K562 (cell line): ENCODE data around the gene EHBP1. TPM values are rescaled to one million over a fixed set of nuclear protein-coding genes. Genes with fewer than 3 reads are reported as not detected.
"Not testable (repeated sequence)": the region's sequence is repeated elsewhere in the genome, so short reads cannot be mapped to it uniquely, and the experiment has no call there.

Experiments used
- ATAC-seq: fragments of 200-7000 bp; cut with Tn5 transposase; 3 replicates; pipeline ENCODE4 v1.9.1; 2020; ENCODE audit warnings: moderate library complexity
- BruUV-seq: library from RNA; stranded (reverse); fragments of 400-500 nt; replicated peaks from 2 replicates; lab custom pipeline; 2021; lab: Mats Ljungman, UMichigan
- CTCF ChIA-PET: fragments of 300-600 bp; formaldehyde crosslinking; extraction: SDS; loops from one replicate; lab custom pipeline; 2021; ENCODE audit warnings: low intra/inter-chr PET ratio; lab: Yijun Ruan, JAX
- POLR2A ChIA-PET: fragments of 300-600, 350-650 bp; sonication (Branson Sonifier 250); formaldehyde crosslinking; extraction: SDS; loops from one replicate; lab custom pipeline; 2021; ENCODE audit warnings: antibody characterized with exemption, inconsistent platforms; lab: Yijun Ruan, JAX
- DNase-seq, 4 experiments: peaks; one replicate each; pipeline versions ENCODE4 v3.0.0 to v3.0.0-alpha.2; 2011 to 2018; ENCODE audit warnings: low spot score in 3 of 4, mixed read lengths in 3 of 4; ENCODE audit errors: extremely low read depth in 1 of 4
- FAIRE-seq: peaks from 2 replicates; lab custom pipeline; 2011; peaks lifted over from hg19 to GRCh38; lab: Jason Lieb, UNC
- H2AFZ ChIP-seq: 2 replicates; pipeline ENCODE4 v1.6.0; 2011; ENCODE audit warnings: low read depth, low read length, control low read depth, inconsistent platforms
- H3K27ac ChIP-seq: fragments of 200-600 bp; 3 replicates; pipeline ENCODE4 v1.8.0; 2011; ENCODE audit warnings: low read depth, mild to moderate bottlenecking, control low read depth, inconsistent platforms, low read length, moderate library complexity, mixed read lengths; ENCODE audit errors: extremely low read depth
- H3K27me3 ChIP-seq, 2 experiments: fragments of 300-600 bp in 1 of 2; 2 replicates in 1 of 2; 3 replicates in 1 of 2; pipeline versions ENCODE4 v1.6.0 to v1.8.0; 2011; ENCODE audit warnings: inconsistent platforms in 2 of 2, low read length in 2 of 2, mild to moderate bottlenecking in 1 of 2, mixed read lengths in 1 of 2, moderate library complexity in 1 of 2; ENCODE audit not compliant: control insufficient read depth in 2 of 2, insufficient read depth in 2 of 2
- H3K36me3 ChIP-seq: fragments of 300-600 bp; 3 replicates; pipeline ENCODE4 v1.8.0; 2011; ENCODE audit warnings: mild to moderate bottlenecking, low read length, inconsistent platforms; ENCODE audit not compliant: control insufficient read depth, insufficient read depth
- H3K4me1 ChIP-seq, 2 experiments: fragments of 200-600 bp in 1 of 2; replicated peaks in 1 of 2; 2 replicates in 1 of 2; 3 replicates in 1 of 2; pipeline versions ENCODE4 v1.5.1 to v1.8.0; 2011; ENCODE audit warnings: inconsistent platforms in 2 of 2, low read length in 2 of 2, mild to moderate bottlenecking in 1 of 2, mixed read lengths in 1 of 2, moderate library complexity in 1 of 2; ENCODE audit not compliant: control insufficient read depth in 2 of 2, insufficient read depth in 2 of 2
- H3K4me2 ChIP-seq: 2 replicates; pipeline ENCODE4 v1.6.1; 2011; ENCODE audit warnings: low read length, control low read depth, inconsistent platforms, mixed read lengths; ENCODE audit not compliant: insufficient read depth
- H3K4me3 ChIP-seq: fragments of 200-600 bp; sonication (generic), shearing (Covaris generic); 2 replicates; pipeline ENCODE4 v1.5.1; 2016; ENCODE audit warnings: control low read depth, inconsistent platforms
- H3K79me2 ChIP-seq: fragments of 200-600 bp; 3 replicates; pipeline ENCODE4 v1.8.0; 2011; ENCODE audit warnings: low read length, inconsistent platforms; ENCODE audit not compliant: control insufficient read depth, insufficient read depth
- H3K9ac ChIP-seq, 2 experiments: 2 replicates each; pipeline versions ENCODE4 v1.6.0 to v1.6.1; 2011; ENCODE audit warnings: low read depth in 2 of 2, low read length in 2 of 2, control low read depth in 1 of 2, inconsistent platforms in 1 of 2, mild to moderate bottlenecking in 1 of 2, mixed read lengths in 1 of 2; ENCODE audit not compliant: insufficient read depth in 1 of 2
- H3K9me1 ChIP-seq: one replicate; pipeline ENCODE4 v1.6.0; 2011; ENCODE audit warnings: inconsistent platforms, mild to moderate bottlenecking, low read length, moderate library complexity; ENCODE audit not compliant: control insufficient read depth, insufficient read depth
- H3K9me3 ChIP-seq: replicated peaks from 2 replicates; pipeline ENCODE4 v1.5.1; 2011; ENCODE audit warnings: low read depth, low read length, inconsistent platforms; ENCODE audit not compliant: control insufficient read depth, insufficient read depth
- H4K20me1 ChIP-seq: replicated peaks from 2 replicates; pipeline ENCODE4 v1.6.1; 2011; ENCODE audit warnings: low read length, inconsistent platforms, mixed read lengths; ENCODE audit not compliant: control insufficient read depth, insufficient read depth
- CHD1 ChIP-seq: fragments of 200-600 bp; sonication (generic); IDR thresholded peaks from one replicate; pipeline ENCODE4 v1.6.1; 2012; ENCODE audit warnings: mild to moderate bottlenecking, moderate library complexity, low read length, inconsistent platforms
- FOXK1 ChIP-seq: sonication (generic); formaldehyde crosslinking; IDR thresholded peaks from 2 replicates; pipeline ENCODE4 v1.8.0; 2022; ENCODE audit warnings: missing genetic modification reagents, mild to moderate bottlenecking, borderline replicate concordance
- HDAC3 ChIP-seq: fragments of 450-650 bp; IDR thresholded peaks from 2 replicates; pipeline ENCODE4 v1.6.1; 2018; ENCODE audit warnings: borderline replicate concordance, mild to moderate bottlenecking, moderate library complexity; ENCODE audit not compliant: partially characterized antibody
- TEAD2 ChIP-seq: fragments of 450-650 bp; IDR thresholded peaks from 2 replicates; pipeline ENCODE4 v1.6.1; 2016; ENCODE audit warnings: missing genetic modification characterization, control low read depth, missing compliant biosample characterization
- WGBS: fragments of 100-300 bp; shearing (Covaris generic); methylation state at CpG from one replicate; pipeline ENCODE4 v1.1.6; 2016; ENCODE audit warnings: low coverage, mixed read lengths; ENCODE audit not compliant: insufficient coverage; ENCODE audit errors: missing lambda C conversion rate; 5-methylcytosine and 5-hydroxymethylcytosine counted together
- in situ Hi-C: fragments of 300-500 bp; cut with MboI; formaldehyde crosslinking; loops from 4 replicates; pipeline ENCODE4 v1.15.0; 2018; ENCODE audit warnings: inconsistent platforms, mixed read lengths
- intact Hi-C: fragments of 100-400 bp; cut with micrococcal nuclease; formaldehyde crosslinking; loops from 2 replicates; pipeline ENCODE4 v1.14.2; 2022
- polyA plus RNA-seq, 8 experiments: library from polyadenylated mRNA; depleted of rRNA in 4 of 8; stranded (reverse) in 5 of 8; unstranded in 3 of 8; fragments of >200 nt; fragmentation: Nextera tagmentation in 2 of 8; fragmentation: Illumina TruSeq in 1 of 8; extraction: Ambion mirVana in 2 of 8; extraction: Trizol in 1 of 8; gene quantifications; 2 replicates each; pipeline versions ENCODE4 v1.2.1 to v1.2.3, GENCODE V29; 2011 to 2014; ENCODE audit warnings: inconsistent platforms in 1 of 8, missing spikeins in 1 of 8
- total RNA-seq, 7 experiments: library from RNA; depleted of rRNA in 6 of 7; stranded (reverse); fragments of >200 nt in 6 of 7; fragmentation: Illumina TruSeq in 2 of 7; extraction: Trizol in 2 of 7; gene quantifications; 2 replicates each; pipeline versions ENCODE4 v1.2.1 to v1.2.3, GENCODE V29; 2011 to 2021; ENCODE audit warnings: low replicate concordance in 1 of 7
- TF ChIP-seq, protein P1 (sequence below): fragments of 450-650 bp; formaldehyde crosslinking; IDR thresholded peaks from 2 replicates; pipeline ENCODE4 v1.4.0; 2022; ENCODE audit warnings: mild to moderate bottlenecking, moderate library complexity

Gene EHBP1
- total and polyA plus RNA-seq, 9 of the 15 experiments (the other 6 are each of a cell fraction or from before 2014, with no cell fraction given), result 8.9 to 26.6 (median 19.3) TPM

- BruUV-seq, result no TSS peak
- intact Hi-C loops, result no loop called here
- Histone ChIP-seq H3K36me3 (peaks cover 34% of the 10 kb centered on the region), H3K9me3 (no peaks in the 10 kb centered on the region), H3K4me3 (no peak overlapping the region), H3K4me1 (peaks cover 0 to 9% of the 10 kb centered on the region in 2 experiments; a peak in 2 of 5 replicates), H3K9ac (no peak overlapping the region), H3K27me3 (no peaks in the 10 kb centered on the region), H3K9me1 (no peaks in the 10 kb centered on the region), H2AFZ (no peak overlapping the region), H3K79me2 (peaks cover 51% of the 10 kb centered on the region), H3K4me2 (no peak overlapping the region), H4K20me1 (no peaks in the 10 kb centered on the region), H3K27ac (no peak overlapping the region)
- TF ChIP-seq HDAC3 (no peak), CHD1 (no peak), FOXK1 (CRISPR knock-in tag) (no peak), TEAD2 (no peak)
- TF ChIP-seq, protein P1, sequence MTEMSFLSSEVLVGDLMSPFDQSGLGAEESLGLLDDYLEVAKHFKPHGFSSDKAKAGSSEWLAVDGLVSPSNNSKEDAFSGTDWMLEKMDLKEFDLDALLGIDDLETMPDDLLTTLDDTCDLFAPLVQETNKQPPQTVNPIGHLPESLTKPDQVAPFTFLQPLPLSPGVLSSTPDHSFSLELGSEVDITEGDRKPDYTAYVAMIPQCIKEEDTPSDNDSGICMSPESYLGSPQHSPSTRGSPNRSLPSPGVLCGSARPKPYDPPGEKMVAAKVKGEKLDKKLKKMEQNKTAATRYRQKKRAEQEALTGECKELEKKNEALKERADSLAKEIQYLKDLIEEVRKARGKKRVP (CRISPR knock-in tag), result no peak
- in situ Hi-C loops, result no loop called here
- ChIA-PET CTCF (no interaction called here), POLR2A (no interaction called here)
- WGBS, result 57% methylated on average over 1 of the region's 1 CpG
- no peak for FAIRE-seq
- no peak for ATAC-seq
- no peak for DNase-seq
Measured at GRCh38 chr2:62711832-62712494, 6.5 kb downstream of the EHBP1 start.

DNA sequence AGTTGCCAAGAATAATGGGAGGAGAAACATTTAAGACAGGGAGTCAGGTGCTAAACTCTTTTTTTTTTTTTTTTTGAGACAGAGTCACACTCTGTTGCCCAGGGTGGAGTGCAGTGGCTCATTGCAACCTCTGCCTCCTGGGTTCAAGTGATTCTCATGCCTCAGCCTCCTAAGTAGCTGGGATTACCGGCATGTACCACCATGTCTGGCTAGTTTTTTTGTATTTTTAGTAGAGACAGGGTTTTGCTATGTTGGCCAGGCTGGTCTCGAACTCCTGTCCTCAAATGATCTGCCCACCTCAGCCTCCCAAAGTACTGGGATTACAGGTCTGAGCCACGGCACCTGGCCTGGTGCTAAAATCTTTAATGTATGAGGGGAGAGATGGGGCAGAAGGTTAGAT lies 7.7 kb downstream of the EHBP1 start:
- H3K9me1 ChIP-seq, H3K9ac ChIP-seq, H3K27me3 ChIP-seq, H3K4me3 ChIP-seq, in situ Hi-C loops, H2AFZ ChIP-seq, H4K20me1 ChIP-seq, ATAC-seq, FAIRE-seq, H3K9me3 ChIP-seq, CTCF ChIA-PET, DNase-seq, H3K4me2 ChIP-seq, intact Hi-C loops, BruUV-seq, POLR2A ChIA-PET, H3K27ac ChIP-seq, H3K4me1 ChIP-seq: not testable (repeated sequence)
- H3K36me3 ChIP-seq, result peaks cover 30% of the 10 kb centered on the region
- peaks cover 46% of the 10 kb centered on the region for H3K79me2 ChIP-seq
- WGBS, result 79% methylated on average over 3 of the region's 3 CpGs
